K562 (cell line): Measurements from ENCODE around the gene ERICH6. TPM values are rescaled to one million over a fixed set of nuclear protein-coding genes. Genes with fewer than 3 reads are reported as not detected.
A peak's percentile ranks its signal among the peaks of the same experiment; 100 is the strongest.

Experiments
- CREB5 ChIP-seq: fragments of 250-450 bp; sonication (Bioruptor Pico); IDR thresholded peaks from 2 replicates; pipeline ENCODE4 v1.5.0; 2020; ENCODE audit warnings: mild to moderate bottlenecking
- EP300 ChIP-seq: IDR thresholded peaks from 2 replicates; pipeline ENCODE4 v1.6.1; 2012; ENCODE audit warnings: low read length, improper control_type of control experiment
- FOXK1 ChIP-seq: sonication (generic); formaldehyde crosslinking; IDR thresholded peaks from 2 replicates; pipeline ENCODE4 v1.8.0; 2022; ENCODE audit warnings: missing genetic modification reagents, mild to moderate bottlenecking, borderline replicate concordance
- GATAD2B ChIP-seq: fragments of 450-650 bp; IDR thresholded peaks from 2 replicates; pipeline ENCODE4 v1.6.1; 2017; ENCODE audit warnings: mild to moderate bottlenecking, borderline replicate concordance
- HNRNPL ChIP-seq: fragments of 200-400 bp; formaldehyde crosslinking; IDR thresholded peaks from 2 replicates; pipeline ENCODE4 v1.6.1; 2017; ENCODE audit warnings: low read depth, mild to moderate bottlenecking, low read length
- MECOM ChIP-seq: fragments of 250-450 bp; sonication (Bioruptor Pico); IDR thresholded peaks from 2 replicates; pipeline ENCODE4 v1.8.0; 2022; ENCODE audit warnings: inconsistent platforms
- MTA2 ChIP-seq: fragments of 450-650 bp; IDR thresholded peaks from 2 replicates; pipeline ENCODE4 v1.6.1; 2016; ENCODE audit warnings: low read depth
- MYNN ChIP-seq, 2 experiments: sonication (generic); formaldehyde crosslinking in 1 of 2; IDR thresholded peaks; 2 replicates each; pipeline versions ENCODE4 v1.5.0 to v1.6.1; 2016 to 2020; ENCODE audit warnings: antibody characterized with exemption in 1 of 2, missing genetic modification reagents in 1 of 2
- NCOA2 ChIP-seq, 2 experiments: fragments of 450-650 bp; IDR thresholded peaks; 2 replicates each; pipeline ENCODE4 v1.6.1; 2018; ENCODE audit warnings: mild to moderate bottlenecking in 2 of 2, moderate library complexity in 1 of 2; ENCODE audit not compliant: partially characterized antibody in 2 of 2
- OTX1 ChIP-seq: fragments of 450-650 bp; formaldehyde crosslinking; IDR thresholded peaks from 2 replicates; pipeline ENCODE4 v1.4.0; 2022; ENCODE audit warnings: mild to moderate bottlenecking
- POLR2AphosphoS5 ChIP-seq: IDR thresholded peaks from 2 replicates; pipeline ENCODE4 v1.6.1; 2011; ENCODE audit warnings: mild to moderate bottlenecking, low read depth, low read length, moderate library complexity; ENCODE audit not compliant: control insufficient read depth, insufficient read depth
- POLR2B ChIP-seq: fragments of 450-650 bp; IDR thresholded peaks from 2 replicates; pipeline ENCODE4 v1.6.1; 2018; ENCODE audit warnings: low read depth; ENCODE audit not compliant: partially characterized antibody
- POLR2G ChIP-seq: fragments of 200-400 bp; formaldehyde crosslinking; IDR thresholded peaks from 2 replicates; pipeline ENCODE4 v1.6.1; 2017; ENCODE audit warnings: low read depth, mild to moderate bottlenecking, antibody characterized with exemption, low read length, moderate library complexity
- POLR3G ChIP-seq: IDR thresholded peaks from 2 replicates; pipeline ENCODE4 v1.6.1; 2011; ENCODE audit not compliant: insufficient read length, insufficient replicate concordance; ENCODE audit errors: extremely low read depth
- RBM17 ChIP-seq: fragments of 200-400 bp; formaldehyde crosslinking; IDR thresholded peaks from 2 replicates; pipeline ENCODE4 v1.6.1; 2017; ENCODE audit warnings: low read depth, mild to moderate bottlenecking, low read length, borderline replicate concordance
- SETDB1 ChIP-seq: IDR thresholded peaks from one replicate; pipeline ENCODE4 v1.6.1; 2012; ENCODE audit warnings: low read length, control low read depth, inconsistent platforms
- SMARCB1 ChIP-seq: IDR thresholded peaks from 2 replicates; pipeline ENCODE4 v1.6.1; 2011; ENCODE audit warnings: improper control_type of control experiment, low read depth; ENCODE audit not compliant: insufficient read length
- TAF9B ChIP-seq: fragments of 450-650 bp; IDR thresholded peaks from 2 replicates; pipeline ENCODE4 v1.6.1; 2018; ENCODE audit warnings: mild to moderate bottlenecking; ENCODE audit not compliant: partially characterized antibody
- THAP12 ChIP-seq: fragments of 250-450 bp; sonication (Bioruptor Pico); IDR thresholded peaks from 2 replicates; pipeline ENCODE4 v1.9.0; 2021; ENCODE audit warnings: mild to moderate bottlenecking, inconsistent platforms
- ZKSCAN3 ChIP-seq: fragments of 250-450 bp; sonication (Bioruptor Pico); IDR thresholded peaks from 2 replicates; pipeline ENCODE4 v1.4.0; 2020
- ZNF12 ChIP-seq: sonication (generic); formaldehyde crosslinking; IDR thresholded peaks from 2 replicates; pipeline ENCODE4 v1.4.0; 2020; ENCODE audit warnings: mild to moderate bottlenecking, missing genetic modification reagents
- ZNF140 ChIP-seq: fragments of 250-450 bp; sonication (Bioruptor Pico); IDR thresholded peaks from 2 replicates; pipeline ENCODE4 v1.8.0; 2021; ENCODE audit warnings: moderate library complexity, mild to moderate bottlenecking, inconsistent platforms
- ZNF253 ChIP-seq: fragments of 250-450 bp; sonication (Bioruptor Pico); conservative IDR thresholded peaks from 2 replicates; pipeline ENCODE4 v1.6.1; 2021; ENCODE audit warnings: mild to moderate bottlenecking
- ZNF263 ChIP-seq: sonication (generic); formaldehyde crosslinking; IDR thresholded peaks from 2 replicates; pipeline ENCODE4 v1.8.0; 2022; ENCODE audit warnings: mild to moderate bottlenecking, missing genetic modification reagents, borderline replicate concordance
- ZNF347 ChIP-seq: fragments of 450-650 bp; formaldehyde crosslinking; IDR thresholded peaks from 2 replicates; pipeline ENCODE4 v1.4.0; 2020; ENCODE audit warnings: low read depth, mild to moderate bottlenecking, moderate library complexity
- ZSCAN32 ChIP-seq: fragments of 450-650 bp; formaldehyde crosslinking; IDR thresholded peaks from 2 replicates; pipeline ENCODE4 v1.4.0; 2020; ENCODE audit warnings: mild to moderate bottlenecking, moderate library complexity
- polyA plus RNA-seq, 8 experiments: library from polyadenylated mRNA; depleted of rRNA in 4 of 8; stranded (reverse) in 5 of 8; unstranded in 3 of 8; fragments of >200 nt; fragmentation: Nextera tagmentation in 2 of 8; fragmentation: Illumina TruSeq in 1 of 8; extraction: Ambion mirVana in 2 of 8; extraction: Trizol in 1 of 8; gene quantifications; 2 replicates each; pipeline versions ENCODE4 v1.2.1 to v1.2.3, GENCODE V29; 2011 to 2014; ENCODE audit warnings: inconsistent platforms in 1 of 8, missing spikeins in 1 of 8
- total RNA-seq, 7 experiments: library from RNA; depleted of rRNA in 6 of 7; stranded (reverse); fragments of >200 nt in 6 of 7; fragmentation: Illumina TruSeq in 2 of 7; extraction: Trizol in 2 of 7; gene quantifications; 2 replicates each; pipeline versions ENCODE4 v1.2.1 to v1.2.3, GENCODE V29; 2011 to 2021; ENCODE audit warnings: low replicate concordance in 1 of 7

ERICH6 gene
- total and polyA plus RNA-seq, 9 of the 15 experiments (the other 6 are each of a cell fraction or from before 2014, with no cell fraction given), result not detected

- no peak for TF ChIP-seq ZNF140 (CRISPR knock-in tag)
- TF ChIP-seq FOXK1 (CRISPR knock-in tag), result no peak
- TF ChIP-seq SMARCB1, result no peak
- TF ChIP-seq ZNF347 (CRISPR knock-in tag), result no peak
- no peak for TF ChIP-seq SETDB1
- TF ChIP-seq ZKSCAN3 (CRISPR knock-in tag), result no peak
- TF ChIP-seq POLR2G, result no peak
- peak; percentile 95 for TF ChIP-seq POLR2AphosphoS5
- no peak for TF ChIP-seq HNRNPL
- TF ChIP-seq EP300, result peak; percentile 94
- no peak for TF ChIP-seq NCOA2 (IDR thresholded peaks at IDR 0.05; ENCODE audit: partially characterized antibody in 2 of 2)
- TF ChIP-seq TAF9B, result peak; percentile 19
- no peak for TF ChIP-seq CREB5 (CRISPR knock-in tag)
- no peak for TF ChIP-seq ZNF263 (CRISPR knock-in tag)
- TF ChIP-seq POLR3G, result no peak
- no peak for TF ChIP-seq POLR2B
- no peak for TF ChIP-seq OTX1 (CRISPR knock-in tag)
- no peak for TF ChIP-seq MECOM (CRISPR knock-in tag)
- no peak for TF ChIP-seq THAP12 (CRISPR knock-in tag)
- no peak for TF ChIP-seq RBM17
- TF ChIP-seq ZNF12 (CRISPR knock-in tag), result no peak
- TF ChIP-seq ZNF253 (CRISPR knock-in tag), result no peak
- TF ChIP-seq MTA2, result peak; percentile 91
- TF ChIP-seq ZSCAN32 (CRISPR knock-in tag), result no peak
- peak; percentile 54; the same call in 1 of the 2 replicates for TF ChIP-seq MYNN (IDR thresholded peaks at IDR 0.05)
- TF ChIP-seq MYNN (CRISPR knock-in tag; IDR thresholded peaks at IDR 0.05), result no peak
- no peak for TF ChIP-seq GATAD2B
These were observed 26.1 kb upstream of the ERICH6 start (continued) for GRCh38 chr3:150729682-150730360.
